ENCODE data around the gene EPHB2. TPM values are rescaled to one million over a fixed set of nuclear protein-coding genes. Genes with fewer than 3 reads are reported as not detected.

Gene EPHB2
- total RNA-seq, 2 experiments from 2014 or later, result 0.08 TPM; not detected in 1

- H3K4me1 ChIP-seq (ENCODE audit: insufficient read depth, low read length), result no peaks in the 10 kb centered on the region
- H3K36me3 ChIP-seq (ENCODE audit: insufficient read depth, low read length), result no peaks in the 10 kb centered on the region
- Mint-ChIP-seq H3K4me3 (no peak overlapping the region), H3K36me3 (ENCODE audit: low read depth) (no peaks in the 10 kb centered on the region), H3K9me3 (no peaks in the 10 kb centered on the region), H3K4me1 (ENCODE audit: low read depth) (no peaks in the 10 kb centered on the region), H3K27me3 (no peaks in the 10 kb centered on the region), H3K27ac (no peak overlapping the region)
- DNase-seq (no peak), ATAC-seq (ENCODE audit: poor library complexity) (no peak)
- H3K4me3 ChIP-seq (ENCODE audit: low read length), result no peak overlapping the region
- H3K27ac ChIP-seq (ENCODE audit: low read depth in 1 of 2, low read length in 2 of 2), result no peak overlapping the region
- H3K27me3 ChIP-seq (ENCODE audit: control insufficient read depth in 1 of 2, insufficient read depth in 2 of 2, low read length in 2 of 2), result no peaks in the 10 kb centered on the region
- POLR2A ChIA-PET, result no interaction called here
- CTCF ChIA-PET, result no interaction called here
- intact Hi-C loops (cut with DNase I, micrococcal nuclease), result no loop called here
- H3K9me3 ChIP-seq (ENCODE audit: control insufficient read depth in 1 of 2, insufficient read depth in 1 of 2, low read length in 2 of 2), result no peaks in the 10 kb centered on the region
- TF ChIP-seq CTCF (IDR thresholded peaks at IDR 0.05), result no peak
Observed at GRCh38 chr1:22818061-22818770, 107.6 kb downstream of the EPHB2 start.

- Mint-ChIP-seq H3K4me3 (no peak overlapping the region), H3K36me3 (ENCODE audit: low read depth) (no peaks in the 10 kb centered on the region), H3K27me3 (no peaks in the 10 kb centered on the region), H3K27ac (no peak overlapping the region), H3K4me1 (ENCODE audit: low read depth) (no peaks in the 10 kb centered on the region), H3K9me3 (no peaks in the 10 kb centered on the region)
- no peak for DNase-seq
- Histone ChIP-seq H3K4me3 (ENCODE audit: low read length) (no peak overlapping the region), H3K36me3 (ENCODE audit: insufficient read depth, low read length) (no peaks in the 10 kb centered on the region), H3K9me3 (ENCODE audit: control insufficient read depth in 1 of 2, insufficient read depth in 1 of 2, low read length in 2 of 2) (no peaks in the 10 kb centered on the region), H3K27ac (ENCODE audit: low read depth in 1 of 2, low read length in 2 of 2) (no peak overlapping the region), H3K27me3 (ENCODE audit: control insufficient read depth in 1 of 2, insufficient read depth in 2 of 2, low read length in 2 of 2) (no peaks in the 10 kb centered on the region), H3K4me1 (ENCODE audit: insufficient read depth, low read length) (no peaks in the 10 kb centered on the region)
- intact Hi-C loops (cut with DNase I, micrococcal nuclease), result no loop called here
- no peak for TF ChIP-seq CTCF (IDR thresholded peaks at IDR 0.05)
- ChIA-PET POLR2A (no interaction called here), CTCF (no interaction called here)
- no peak for ATAC-seq (ENCODE audit: poor library complexity)
Observed at GRCh38 chr1:22819361-22819760, 108.7 kb downstream of the EPHB2 start.

- no peaks in the 10 kb centered on the region for H3K9me3 ChIP-seq (ENCODE audit: control insufficient read depth in 1 of 2, insufficient read depth in 1 of 2, low read length in 2 of 2)
- Mint-ChIP-seq H3K27ac (no peak overlapping the region), H3K27me3 (no peaks in the 10 kb centered on the region), H3K4me3 (no peak overlapping the region), H3K9me3 (no peaks in the 10 kb centered on the region), H3K36me3 (ENCODE audit: low read depth) (no peaks in the 10 kb centered on the region), H3K4me1 (ENCODE audit: low read depth) (no peaks in the 10 kb centered on the region)
- DNase-seq, result no peak
- no peak overlapping the region for H3K27ac ChIP-seq (ENCODE audit: low read depth in 1 of 2, low read length in 2 of 2)
- H3K4me1 ChIP-seq (ENCODE audit: insufficient read depth, low read length), result no peaks in the 10 kb centered on the region
- no peaks in the 10 kb centered on the region for H3K36me3 ChIP-seq (ENCODE audit: insufficient read depth, low read length)
- H3K27me3 ChIP-seq (ENCODE audit: control insufficient read depth in 1 of 2, insufficient read depth in 2 of 2, low read length in 2 of 2), result no peaks in the 10 kb centered on the region
- no peak for TF ChIP-seq CTCF (IDR thresholded peaks at IDR 0.05)
- POLR2A ChIA-PET, result no interaction called here
- intact Hi-C loops (cut with DNase I, micrococcal nuclease), result no loop called here
- no peak overlapping the region for H3K4me3 ChIP-seq (ENCODE audit: low read length)
- CTCF ChIA-PET, result no interaction called here
- no peak for ATAC-seq (ENCODE audit: poor library complexity)
Observed at GRCh38 chr1:22821027-22821426, 110.4 kb downstream of the EPHB2 start.
